Neural progenitor cell (in vitro differentiated cells): ENCODE measurements around the gene CCNK.

Experiments used
- EZH2 ChIP-seq: fragments of 200-600 bp; sonication (generic); IDR thresholded peaks from 2 replicates; pipeline ENCODE4 v1.6.1; 2017; ENCODE audit warnings: antibody characterized with exemption, mild to moderate bottlenecking, moderate library complexity
- EZH2phosphoT487 ChIP-seq: fragments of 200-600 bp; sonication (generic); IDR thresholded peaks from 2 replicates; pipeline ENCODE4 v1.6.1; 2017; ENCODE audit warnings: antibody characterized with exemption
- TF ChIP-seq, protein P1 (sequence below): fragments of 200-600 bp; sonication (generic); IDR thresholded peaks from 2 replicates; pipeline ENCODE4 v1.5.1; 2017; ENCODE audit warnings: antibody characterized with exemption, mild to moderate bottlenecking

DNA sequence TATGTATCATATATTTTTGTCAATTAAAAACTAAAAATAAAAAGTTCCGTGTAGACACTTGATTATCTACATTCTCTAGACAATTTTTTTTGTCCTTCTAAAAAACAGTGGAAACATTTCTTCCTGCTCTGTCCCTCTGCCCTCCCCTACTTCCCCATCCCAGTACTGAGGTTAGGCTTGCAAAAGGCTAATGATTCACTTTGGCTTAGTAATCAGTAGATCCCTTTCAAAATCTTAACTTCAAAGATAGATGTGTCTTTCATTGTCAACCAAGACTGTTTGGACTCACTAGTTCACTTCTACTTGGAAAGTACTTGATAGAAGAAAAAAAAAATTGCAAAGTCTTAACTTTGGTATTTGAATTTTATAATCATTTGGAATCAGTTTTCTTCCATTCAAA lies 4.3 kb upstream of the CCNK start:
- TF ChIP-seq, protein P1, sequence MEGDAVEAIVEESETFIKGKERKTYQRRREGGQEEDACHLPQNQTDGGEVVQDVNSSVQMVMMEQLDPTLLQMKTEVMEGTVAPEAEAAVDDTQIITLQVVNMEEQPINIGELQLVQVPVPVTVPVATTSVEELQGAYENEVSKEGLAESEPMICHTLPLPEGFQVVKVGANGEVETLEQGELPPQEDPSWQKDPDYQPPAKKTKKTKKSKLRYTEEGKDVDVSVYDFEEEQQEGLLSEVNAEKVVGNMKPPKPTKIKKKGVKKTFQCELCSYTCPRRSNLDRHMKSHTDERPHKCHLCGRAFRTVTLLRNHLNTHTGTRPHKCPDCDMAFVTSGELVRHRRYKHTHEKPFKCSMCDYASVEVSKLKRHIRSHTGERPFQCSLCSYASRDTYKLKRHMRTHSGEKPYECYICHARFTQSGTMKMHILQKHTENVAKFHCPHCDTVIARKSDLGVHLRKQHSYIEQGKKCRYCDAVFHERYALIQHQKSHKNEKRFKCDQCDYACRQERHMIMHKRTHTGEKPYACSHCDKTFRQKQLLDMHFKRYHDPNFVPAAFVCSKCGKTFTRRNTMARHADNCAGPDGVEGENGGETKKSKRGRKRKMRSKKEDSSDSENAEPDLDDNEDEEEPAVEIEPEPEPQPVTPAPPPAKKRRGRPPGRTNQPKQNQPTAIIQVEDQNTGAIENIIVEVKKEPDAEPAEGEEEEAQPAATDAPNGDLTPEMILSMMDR, result no peak
- TF ChIP-seq EZH2 (no peak), EZH2phosphoT487 (no peak)
